ENCODE measurements around the gene GSN. TPM values are rescaled to one million over a fixed set of nuclear protein-coding genes. Genes with fewer than 3 reads are reported as not detected.

Gene GSN
- total RNA-seq, 2 experiments from 2014 or later = 1.7 to 1.8 TPM

GRCh38 chr9:121237916-121238315, 30.0 kb upstream of the GSN start:
- no peaks in the 10 kb centered on the region for H3K27me3 Mint-ChIP-seq
- no peaks in the 10 kb centered on the region for H3K9me3 Mint-ChIP-seq
- no peak overlapping the region for H3K27ac Mint-ChIP-seq
- no peak overlapping the region for H3K4me3 Mint-ChIP-seq
- H3K36me3 Mint-ChIP-seq = peaks cover 2% of the 10 kb centered on the region
- no peaks in the 10 kb centered on the region for H3K4me1 Mint-ChIP-seq
- no peak for DNase-seq

GRCh38 chr9:121239071-121239470, 28.9 kb upstream of the GSN start:
- Mint-ChIP-seq H3K4me1 (no peaks in the 10 kb centered on the region), H3K4me3 (no peak overlapping the region), H3K27ac (no peak overlapping the region), H3K36me3 (peaks cover 8% of the 10 kb centered on the region), H3K27me3 (no peaks in the 10 kb centered on the region), H3K9me3 (peaks cover 2% of the 10 kb centered on the region)
- no peak for DNase-seq

- Mint-ChIP-seq H3K27me3 (no peaks in the 10 kb centered on the region), H3K9me3 (peaks cover 6% of the 10 kb centered on the region), H3K36me3 (peaks cover 8% of the 10 kb centered on the region), H3K4me1 (no peaks in the 10 kb centered on the region), H3K27ac (no peak overlapping the region), H3K4me3 (no peak overlapping the region)
- no peak for DNase-seq
Measured at GRCh38 chr9:121239851-121240250, 28.1 kb upstream of the GSN start.

- DNase-seq = no peak
- no peaks in the 10 kb centered on the region for H3K4me1 Mint-ChIP-seq
- no peak overlapping the region for H3K27ac Mint-ChIP-seq
- no peaks in the 10 kb centered on the region for H3K27me3 Mint-ChIP-seq
- no peak overlapping the region for H3K4me3 Mint-ChIP-seq
- H3K9me3 Mint-ChIP-seq = peaks cover 6% of the 10 kb centered on the region
- peaks cover 8% of the 10 kb centered on the region for H3K36me3 Mint-ChIP-seq
Measured at GRCh38 chr9:121240472-121241135, 27.4 kb upstream of the GSN start.

GRCh38 chr9:121242219-121242958, 25.6 kb upstream of the GSN start:
- Mint-ChIP-seq H3K4me3 (no peak overlapping the region), H3K36me3 (peaks cover 7% of the 10 kb centered on the region), H3K27ac (no peak overlapping the region), H3K4me1 (no peaks in the 10 kb centered on the region), H3K9me3 (peaks cover 6% of the 10 kb centered on the region), H3K27me3 (no peaks in the 10 kb centered on the region)
- DNase-seq = no peak

- Mint-ChIP-seq H3K27me3 (no peaks in the 10 kb centered on the region), H3K36me3 (peaks cover 7% of the 10 kb centered on the region), H3K4me3 (no peak overlapping the region), H3K9me3 (peaks cover 6% of the 10 kb centered on the region), H3K4me1 (no peaks in the 10 kb centered on the region), H3K27ac (no peak overlapping the region)
- no peak for DNase-seq
Measured at GRCh38 chr9:121242959-121243346, 25.0 kb upstream of the GSN start.

- H3K9me3 Mint-ChIP-seq = peaks cover 6% of the 10 kb centered on the region
- peaks cover 13% of the 10 kb centered on the region for H3K36me3 Mint-ChIP-seq
- H3K27me3 Mint-ChIP-seq = no peaks in the 10 kb centered on the region
- no peaks in the 10 kb centered on the region for H3K4me1 Mint-ChIP-seq
- H3K27ac Mint-ChIP-seq = no peak overlapping the region
- no peak overlapping the region for H3K4me3 Mint-ChIP-seq
- no peak for DNase-seq
Measured at GRCh38 chr9:121246821-121247561, 21.0 kb upstream of the GSN start.

- no peaks in the 10 kb centered on the region for H3K9me3 Mint-ChIP-seq
- H3K4me3 Mint-ChIP-seq = no peak overlapping the region
- no peak for DNase-seq
- H3K4me1 Mint-ChIP-seq = peaks cover 4% of the 10 kb centered on the region
- H3K36me3 Mint-ChIP-seq = peaks cover 9% of the 10 kb centered on the region
- H3K27ac Mint-ChIP-seq = no peak overlapping the region
- H3K27me3 Mint-ChIP-seq = no peaks in the 10 kb centered on the region
Measured at GRCh38 chr9:121249563-121249962, 18.4 kb upstream of the GSN start.

- Mint-ChIP-seq H3K27me3 (no peaks in the 10 kb centered on the region), H3K4me3 (no peak overlapping the region), H3K27ac (no peak overlapping the region), H3K36me3 (peaks cover 9% of the 10 kb centered on the region), H3K9me3 (no peaks in the 10 kb centered on the region), H3K4me1 (peaks cover 4% of the 10 kb centered on the region)
- DNase-seq = no peak
Measured at GRCh38 chr9:121252104-121252851, 15.7 kb upstream of the GSN start.

GRCh38 chr9:121253162-121253561, 14.8 kb upstream of the GSN start:
- Mint-ChIP-seq H3K27me3 (no peaks in the 10 kb centered on the region), H3K9me3 (no peaks in the 10 kb centered on the region), H3K36me3 (peaks cover 9% of the 10 kb centered on the region), H3K4me3 (no peak overlapping the region), H3K27ac (no peak overlapping the region), H3K4me1 (peaks cover 4% of the 10 kb centered on the region)
- DNase-seq = no peak

- no peaks in the 10 kb centered on the region for H3K27me3 Mint-ChIP-seq
- H3K9me3 Mint-ChIP-seq = no peaks in the 10 kb centered on the region
- no peak overlapping the region for H3K27ac Mint-ChIP-seq
- H3K4me1 Mint-ChIP-seq = peaks cover 4% of the 10 kb centered on the region
- DNase-seq = no peak
- no peak overlapping the region for H3K4me3 Mint-ChIP-seq
- H3K36me3 Mint-ChIP-seq = peaks cover 3% of the 10 kb centered on the region
Measured at GRCh38 chr9:121253821-121254501, 14.0 kb upstream of the GSN start.

- Mint-ChIP-seq H3K36me3 (no peaks in the 10 kb centered on the region), H3K27me3 (peaks cover 4% of the 10 kb centered on the region), H3K4me1 (no peaks in the 10 kb centered on the region), H3K9me3 (no peaks in the 10 kb centered on the region), H3K27ac (no peak overlapping the region), H3K4me3 (no peak overlapping the region)
- DNase-seq = no peak
Measured at GRCh38 chr9:121259498-121259897, 8.5 kb upstream of the GSN start.

GRCh38 chr9:121259935-121260334, 8.0 kb upstream of the GSN start:
- no peaks in the 10 kb centered on the region for H3K36me3 Mint-ChIP-seq
- no peak overlapping the region for H3K4me3 Mint-ChIP-seq

GRCh38 chr9:121260457-121261106, 7.4 kb upstream of the GSN start:
- H3K27ac Mint-ChIP-seq = no peak overlapping the region
- no peaks in the 10 kb centered on the region for H3K36me3 Mint-ChIP-seq
- no peaks in the 10 kb centered on the region for H3K4me1 Mint-ChIP-seq
- peaks cover 4% of the 10 kb centered on the region for H3K27me3 Mint-ChIP-seq
- DNase-seq = no peak
- H3K4me3 Mint-ChIP-seq = no peak overlapping the region
- no peaks in the 10 kb centered on the region for H3K9me3 Mint-ChIP-seq

More at GRCh38 chr9:121259935-121260334, 8.0 kb upstream of the GSN start:
- no peaks in the 10 kb centered on the region for H3K4me1 Mint-ChIP-seq
- no peak for DNase-seq
- H3K9me3 Mint-ChIP-seq = no peaks in the 10 kb centered on the region
- no peak overlapping the region for H3K27ac Mint-ChIP-seq
- H3K27me3 Mint-ChIP-seq = peaks cover 4% of the 10 kb centered on the region
